Right lobe of liver (tissue), 4 donors: ENCODE data around the gene TMEM178A.

Experiments
- POLR2A ChIP-seq: fragments of 450-650 bp; IDR thresholded peaks from one replicate; pipeline ENCODE4 v1.6.1; 2017; ENCODE audit warnings: antibody characterized with exemption, mild to moderate bottlenecking
- TF ChIP-seq, protein P1 (sequence below), 4 donors: fragments of 200-600 bp in 3 of 4; fragments of 450-650 bp in 1 of 4; IDR thresholded peaks; one replicate each; pipeline versions ENCODE4 v1.5.1 to v1.8.0; 2016 to 2022; ENCODE audit warnings: antibody characterized with exemption in 4 of 4, mild to moderate bottlenecking in 2 of 4
- donor health status: DM: no; HTN: no; CAD: no.
- donor health status: DM: no; HTN: no; CAD: no.
- donor health status: DM: no; HTN: yes; CAD: no.

DNA sequence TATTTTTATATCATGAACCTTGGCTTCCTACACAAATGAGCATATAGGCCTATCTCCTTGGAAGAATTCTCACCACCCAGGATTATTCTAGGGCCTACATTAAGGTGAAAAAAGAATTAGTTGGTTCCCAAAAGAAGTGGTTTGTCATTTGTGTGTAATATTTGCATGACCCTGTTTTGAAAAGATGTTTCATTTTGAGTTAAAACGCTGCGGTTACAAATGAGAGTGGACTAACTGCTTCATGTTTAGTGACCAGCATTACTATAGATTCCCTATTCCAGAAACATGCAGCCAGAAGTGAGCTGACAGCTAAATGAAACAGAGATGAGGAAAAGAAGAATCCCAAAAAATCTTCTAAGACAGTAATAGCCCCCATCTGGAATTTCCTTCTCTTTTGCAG is 44.1 kb upstream of the TMEM178A start:
- TF ChIP-seq, protein P1, sequence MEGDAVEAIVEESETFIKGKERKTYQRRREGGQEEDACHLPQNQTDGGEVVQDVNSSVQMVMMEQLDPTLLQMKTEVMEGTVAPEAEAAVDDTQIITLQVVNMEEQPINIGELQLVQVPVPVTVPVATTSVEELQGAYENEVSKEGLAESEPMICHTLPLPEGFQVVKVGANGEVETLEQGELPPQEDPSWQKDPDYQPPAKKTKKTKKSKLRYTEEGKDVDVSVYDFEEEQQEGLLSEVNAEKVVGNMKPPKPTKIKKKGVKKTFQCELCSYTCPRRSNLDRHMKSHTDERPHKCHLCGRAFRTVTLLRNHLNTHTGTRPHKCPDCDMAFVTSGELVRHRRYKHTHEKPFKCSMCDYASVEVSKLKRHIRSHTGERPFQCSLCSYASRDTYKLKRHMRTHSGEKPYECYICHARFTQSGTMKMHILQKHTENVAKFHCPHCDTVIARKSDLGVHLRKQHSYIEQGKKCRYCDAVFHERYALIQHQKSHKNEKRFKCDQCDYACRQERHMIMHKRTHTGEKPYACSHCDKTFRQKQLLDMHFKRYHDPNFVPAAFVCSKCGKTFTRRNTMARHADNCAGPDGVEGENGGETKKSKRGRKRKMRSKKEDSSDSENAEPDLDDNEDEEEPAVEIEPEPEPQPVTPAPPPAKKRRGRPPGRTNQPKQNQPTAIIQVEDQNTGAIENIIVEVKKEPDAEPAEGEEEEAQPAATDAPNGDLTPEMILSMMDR (IDR thresholded peaks at IDR 0.05), result no peak
- no peak for TF ChIP-seq POLR2A
